CD14-positive monocyte (primary cell): ENCODE measurements around the gene NLN. TPM values are rescaled to one million over a fixed set of nuclear protein-coding genes. Genes with fewer than 3 reads are reported as not detected.

Experiments used
- DNase-seq, 3 donors: peaks; one replicate each; pipeline ENCODE4 v3.0.0-alpha.2; 2011 to 2022
- H2AFZ ChIP-seq: 2 replicates; pipeline ENCODE4 v1.6.0; 2012; ENCODE audit warnings: mild to moderate bottlenecking, low read depth, low read length, inconsistent platforms; ENCODE audit not compliant: insufficient read depth, poor library complexity, severe bottlenecking
- H3K27ac ChIP-seq, 2 donors: 1 replicate in 1 of 2; 2 replicates in 1 of 2; pipeline ENCODE4 v1.5.1; 2012 to 2013; ENCODE audit warnings: low read length in 2 of 2, control low read depth in 1 of 2, inconsistent platforms in 1 of 2, low read depth in 1 of 2, mild to moderate bottlenecking in 1 of 2
- H3K27me3 ChIP-seq, 2 donors: one replicate each; pipeline versions ENCODE4 v1.6.0 to v1.6.1; 2011 to 2013; ENCODE audit warnings: low read length in 2 of 2; ENCODE audit not compliant: control insufficient read depth in 2 of 2, insufficient read depth in 2 of 2
- H3K36me3 ChIP-seq, 2 donors: replicated peaks in 1 of 2; 1 replicate in 1 of 2; 2 replicates in 1 of 2; pipeline versions ENCODE4 v1.5.1 to v1.6.1; 2012 to 2013; ENCODE audit warnings: low read length in 2 of 2, control low read depth in 1 of 2, inconsistent platforms in 1 of 2, mild to moderate bottlenecking in 1 of 2; ENCODE audit not compliant: insufficient read depth in 2 of 2, control insufficient read depth in 1 of 2
- H3K4me1 ChIP-seq, 2 donors: 1 replicate in 1 of 2; 2 replicates in 1 of 2; pipeline versions ENCODE4 v1.5.1 to v1.6.1; 2012 to 2013; ENCODE audit warnings: low read length in 2 of 2, control low read depth in 1 of 2, inconsistent platforms in 1 of 2, mild to moderate bottlenecking in 1 of 2, moderate library complexity in 1 of 2; ENCODE audit not compliant: insufficient read depth in 2 of 2, control insufficient read depth in 1 of 2
- H3K4me2 ChIP-seq: replicated peaks from 2 replicates; pipeline ENCODE3; 2012; ENCODE audit warnings: low read length, moderate library complexity, mild to moderate bottlenecking; ENCODE audit not compliant: poor library complexity, severe bottlenecking; ENCODE audit errors: extremely low read depth
- H3K4me3 ChIP-seq, 3 experiments: fragments of 200-600 bp in 1 of 3; sonication (generic) in 1 of 3; replicated peaks in 1 of 3; 1 replicate in 2 of 3; 2 replicates in 1 of 3; pipeline ENCODE4 v1.5.1; 2011 to 2013; ENCODE audit warnings: low read length in 3 of 3, mild to moderate bottlenecking in 3 of 3, control low read depth in 2 of 3, low read depth in 2 of 3, inconsistent platforms in 1 of 3, moderate library complexity in 1 of 3
- H3K79me2 ChIP-seq: 2 replicates; pipeline ENCODE4 v1.6.0; 2012; ENCODE audit warnings: mild to moderate bottlenecking, control low read depth, inconsistent platforms, low read length, moderate library complexity; ENCODE audit not compliant: insufficient read depth
- H3K9ac ChIP-seq: 2 replicates; pipeline ENCODE4 v1.6.0; 2017; ENCODE audit warnings: low read length, mild to moderate bottlenecking; ENCODE audit not compliant: insufficient read depth, poor library complexity, severe bottlenecking
- H3K9me3 ChIP-seq, 2 donors: replicated peaks in 1 of 2; 1 replicate in 1 of 2; 2 replicates in 1 of 2; pipeline versions ENCODE4 v1.5.1 to v1.6.1; 2012 to 2013; ENCODE audit warnings: low read length in 2 of 2, control low read depth in 1 of 2; ENCODE audit not compliant: control insufficient read depth in 1 of 2, insufficient read depth in 1 of 2
- H4K20me1 ChIP-seq: 2 replicates; pipeline ENCODE4 v1.6.0; 2012; ENCODE audit warnings: mild to moderate bottlenecking, low read length, control low read depth, moderate library complexity; ENCODE audit not compliant: insufficient read depth
- H3K27ac Mint-ChIP-seq, 7 donors: one replicate each; pipeline ENCODE4 v1.8.0; 2020; ENCODE audit warnings: mild to moderate bottlenecking in 7 of 7, mixed read lengths in 7 of 7, moderate library complexity in 6 of 7, inconsistent platforms in 2 of 7
- H3K27me3 Mint-ChIP-seq, 3 donors: one replicate each; pipeline ENCODE4 v1.8.0; 2021 to 2022; ENCODE audit warnings: low read depth in 3 of 3, mild to moderate bottlenecking in 3 of 3, mixed read lengths in 3 of 3, moderate library complexity in 3 of 3, inconsistent platforms in 1 of 3
- H3K36me3 Mint-ChIP-seq, 2 donors: one replicate each; pipeline ENCODE4 v1.8.0; 2020; ENCODE audit warnings: mixed read lengths in 2 of 2, inconsistent platforms in 1 of 2, mild to moderate bottlenecking in 1 of 2
- H3K4me1 Mint-ChIP-seq: one replicate; pipeline ENCODE4 v1.8.0; 2020; ENCODE audit warnings: mild to moderate bottlenecking, mixed read lengths
- H3K4me3 Mint-ChIP-seq, 2 donors: one replicate each; pipeline ENCODE4 v1.8.0; 2020; ENCODE audit warnings: mild to moderate bottlenecking in 2 of 2, mixed read lengths in 2 of 2, moderate library complexity in 1 of 2
- H3K9me3 Mint-ChIP-seq, 7 donors: one replicate each; pipeline ENCODE4 v1.8.0; 2020 to 2022; ENCODE audit warnings: mixed read lengths in 7 of 7, mild to moderate bottlenecking in 6 of 7, moderate library complexity in 6 of 7, inconsistent platforms in 2 of 7
- CTCF ChIP-seq: fragments of 200-600 bp; IDR thresholded peaks from one replicate; pipeline ENCODE4 v1.8.0; 2022; ENCODE audit warnings: antibody characterized with exemption, mild to moderate bottlenecking
- WGBS: methylation state at CpG from one replicate; pipeline ENCODE4 v1.1.5; 2013; ENCODE audit warnings: missing lambda C conversion rate; ENCODE audit not compliant: insufficient coverage; 5-methylcytosine and 5-hydroxymethylcytosine counted together
- intact Hi-C, 2 donors: fragments of 100-400 bp; cut with micrococcal nuclease; formaldehyde crosslinking; loops; one replicate each; pipeline versions ENCODE4 v1.15.0 to v1.15.1; 2023
- polyA plus RNA-seq, 3 donors: library from polyadenylated mRNA; depleted of rRNA in 1 of 3; unstranded in 2 of 3; stranded (reverse) in 1 of 3; fragments of 300-500 nt in 2 of 3; fragments of >200 nt in 1 of 3; fragmentation: Illumina TruSeq in 2 of 3; gene quantifications; 1 replicate in 2 of 3; 2 replicates in 1 of 3; pipeline ENCODE4 v1.2.3, GENCODE V29; 2012 to 2021

The NLN gene
- polyA plus RNA-seq, 3 donors = 8.7 to 39.2 (median 17.7) TPM

DNA sequence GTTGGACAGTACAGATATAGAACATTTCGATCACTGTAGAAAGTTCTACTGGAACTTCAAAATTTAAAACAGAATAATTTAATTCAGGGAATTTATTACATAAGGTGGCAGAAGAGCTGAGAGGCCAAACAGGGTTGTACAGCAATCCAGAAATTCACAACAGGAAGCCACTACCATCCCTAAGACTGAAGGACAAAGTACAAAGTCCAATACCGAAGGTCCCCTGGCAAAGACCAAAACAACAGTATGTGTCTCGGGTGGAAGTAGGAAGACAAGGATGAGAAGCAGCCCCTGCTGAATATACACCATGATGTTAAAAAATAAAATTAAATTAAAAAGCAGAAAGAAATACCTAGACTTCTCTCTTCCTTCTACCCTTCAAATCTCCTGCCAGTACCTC, 20.0 kb upstream of the NLN start:
- Histone ChIP-seq H3K4me2 (no peak overlapping the region), H3K9me3 (no peaks in the 10 kb centered on the region), H3K4me3 (no peak overlapping the region), H3K79me2 (no peaks in the 10 kb centered on the region), H3K27ac (no peak overlapping the region), H3K4me1 (no peaks in the 10 kb centered on the region), H4K20me1 (no peaks in the 10 kb centered on the region), H3K36me3 (peaks cover 54 to 81% of the 10 kb centered on the region in 2 donors), H3K27me3 (no peaks in the 10 kb centered on the region), H2AFZ (no peak overlapping the region), H3K9ac (no peak overlapping the region)
- no peak for TF ChIP-seq CTCF
- peak overlapping the region in 1 of 7 donors; percentile 78 for H3K27ac Mint-ChIP-seq
- DNase-seq = no peak
- no peaks in the 10 kb centered on the region for H3K4me1 Mint-ChIP-seq
- peaks cover 48 to 77% of the 10 kb centered on the region in 2 donors for H3K36me3 Mint-ChIP-seq
- H3K9me3 Mint-ChIP-seq = peaks cover 0 to 3% (median 0%) of the 10 kb centered on the region in 7 donors
- H3K4me3 Mint-ChIP-seq = no peak overlapping the region
- no CpG with 5 or more reads among the region's 3 CpGs for WGBS
- H3K27me3 Mint-ChIP-seq = peaks cover 0 to 2% (median 0%) of the 10 kb centered on the region in 3 donors
- intact Hi-C loops = no loop called here

- Histone ChIP-seq H3K79me2 (no peaks in the 10 kb centered on the region), H3K9ac (no peak overlapping the region), H3K36me3 (peaks cover 54 to 80% of the 10 kb centered on the region in 2 donors), H3K4me2 (no peak overlapping the region), H2AFZ (no peak overlapping the region), H3K27me3 (no peaks in the 10 kb centered on the region), H3K9me3 (no peaks in the 10 kb centered on the region), H4K20me1 (peaks cover 5% of the 10 kb centered on the region), H3K4me1 (no peaks in the 10 kb centered on the region), H3K4me3 (no peak overlapping the region), H3K27ac (no peak overlapping the region)
- H3K27ac Mint-ChIP-seq = peak overlapping the region in 2 of 7 donors; percentile 15 to 35
- peaks cover 43 to 81% of the 10 kb centered on the region in 2 donors for H3K36me3 Mint-ChIP-seq
- no peak for TF ChIP-seq CTCF
- H3K4me1 Mint-ChIP-seq = peaks cover 3% of the 10 kb centered on the region
- DNase-seq = no peak
- peaks cover 0 to 2% (median 0%) of the 10 kb centered on the region in 3 donors for H3K27me3 Mint-ChIP-seq
- no peak overlapping the region for H3K4me3 Mint-ChIP-seq
- 100% methylated on average over 1 of the region's 2 CpGs for WGBS
- intact Hi-C loops = no loop called here
- peaks cover 0 to 3% (median 0%) of the 10 kb centered on the region in 7 donors for H3K9me3 Mint-ChIP-seq
Observed at GRCh38 chr5:65704621-65705239, 17.3 kb upstream of the NLN start.
